HG03095 (cell line): Measurements from ENCODE around the gene LTB4R.

Experiments used
- ATAC-seq: cut with Tn5 transposase; IDR thresholded peaks from one replicate; pipeline ENCODE4 v1.9.1; 2021; ENCODE audit warnings: moderate library complexity; ENCODE audit not compliant: unreplicated experiment

LTB4R gene

DNA sequence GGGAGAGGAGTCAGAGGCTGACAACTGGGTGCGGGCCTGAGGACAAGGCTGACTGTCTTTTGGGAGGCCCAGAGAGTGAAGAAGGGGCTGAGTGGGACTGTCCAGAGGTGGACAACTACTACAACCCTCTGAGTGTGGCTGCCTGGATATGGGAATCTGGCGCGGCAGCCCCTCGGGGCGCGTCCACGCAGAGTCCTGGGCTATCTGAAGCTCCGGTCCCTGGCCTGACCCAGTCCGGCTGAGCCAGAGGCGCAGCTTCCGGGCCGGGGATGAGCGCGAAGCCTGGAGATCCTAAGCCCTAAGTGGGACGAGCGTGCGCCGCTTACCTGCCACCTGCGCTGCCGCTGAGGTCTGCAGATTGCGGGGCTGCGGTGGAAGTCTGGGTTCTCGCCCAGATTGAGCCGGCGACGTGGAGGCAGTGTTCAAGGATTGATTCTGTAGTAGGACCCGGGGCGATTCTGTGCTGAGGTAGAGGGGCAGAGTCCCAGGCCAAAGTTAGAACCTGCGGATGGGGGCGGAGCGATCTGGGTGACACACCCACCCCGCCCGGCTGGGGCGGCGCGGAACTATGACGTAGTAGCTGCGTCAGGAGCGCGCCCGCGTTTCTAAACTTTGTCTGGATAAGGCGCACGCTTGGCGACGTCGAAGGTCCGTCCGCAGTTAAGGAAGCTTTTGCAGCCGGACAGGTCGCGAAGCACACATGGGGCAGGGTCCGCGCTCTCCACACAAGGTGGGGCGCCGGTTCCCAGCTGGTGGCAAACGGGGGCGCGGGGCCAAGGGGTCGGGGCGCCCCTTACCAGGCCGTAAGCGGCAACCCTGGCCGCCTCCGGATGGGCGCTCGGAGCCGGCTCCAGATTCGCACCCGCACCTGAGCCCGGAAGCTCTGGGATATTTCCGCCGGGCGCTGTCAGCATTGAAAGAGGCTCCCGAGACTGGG, 11.8 kb upstream of the LTB4R start, which contains the start of the genes DHRS1 and NOP9:
TSS of gene DHRS1 (minus strand) at position 526 of the 937 bp plus-strand sequence. CDS start 674 bp downstream, outside the sequence.
TSS of gene NOP9 (plus strand) at position 596 of the 937 bp plus-strand sequence. CDS start at position 701, 105 bp downstream.
- ATAC-seq, result peak; percentile 59

DNA sequence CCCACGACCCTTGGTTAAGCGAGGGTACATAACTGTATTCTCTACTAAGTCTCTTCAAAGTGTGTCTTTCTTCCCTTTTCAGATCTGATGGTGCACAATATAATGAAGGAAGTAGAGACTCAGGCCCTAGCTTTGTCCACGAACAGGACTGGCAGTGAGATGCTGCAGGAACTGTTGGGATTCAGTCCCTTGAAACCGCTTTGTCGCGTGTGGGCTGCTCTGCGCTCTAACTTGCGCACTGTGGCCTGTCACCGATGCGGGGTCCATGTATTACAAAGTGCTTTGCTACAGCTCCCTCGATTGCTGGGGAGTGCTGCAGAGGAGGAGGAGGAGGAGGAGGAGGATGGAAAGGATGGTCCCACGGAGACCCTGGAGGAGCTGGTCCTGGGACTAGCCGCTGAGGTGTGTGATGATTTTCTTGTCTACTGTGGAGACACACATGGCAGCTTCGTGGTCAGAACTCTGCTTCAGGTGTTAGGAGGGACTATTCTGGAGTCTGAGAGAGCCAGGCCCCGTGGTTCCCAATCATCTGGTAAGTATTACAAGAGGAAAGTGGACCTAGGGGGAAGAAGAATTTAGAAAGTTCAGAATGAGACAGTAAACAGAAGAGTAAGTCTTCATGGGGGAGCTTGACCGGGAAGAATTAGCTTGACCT, 10.8 kb upstream of the LTB4R start:
- no peak for ATAC-seq

DNA sequence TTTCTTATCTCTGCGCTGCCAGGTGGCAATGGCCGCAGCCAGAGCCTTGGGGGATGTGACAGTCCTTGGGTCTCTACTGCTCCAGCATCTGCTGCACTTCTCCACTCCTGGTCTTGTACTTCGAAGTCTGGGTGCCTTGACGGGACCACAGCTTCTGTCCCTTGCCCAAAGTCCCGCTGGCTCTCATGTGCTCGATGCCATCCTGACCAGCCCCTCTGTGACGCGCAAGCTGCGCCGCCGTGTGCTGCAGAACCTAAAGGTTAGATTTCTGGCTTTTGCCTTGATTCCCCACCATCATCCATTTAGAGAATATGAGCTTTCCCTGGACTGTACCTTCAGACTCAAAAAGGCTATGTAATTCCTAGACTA, 7.3 kb upstream of the LTB4R start:
- ATAC-seq, result no peak

- ATAC-seq, result no peak
Observed at GRCh38 chr14:24307156-24307574, 4.1 kb upstream of the LTB4R start.

DNA sequence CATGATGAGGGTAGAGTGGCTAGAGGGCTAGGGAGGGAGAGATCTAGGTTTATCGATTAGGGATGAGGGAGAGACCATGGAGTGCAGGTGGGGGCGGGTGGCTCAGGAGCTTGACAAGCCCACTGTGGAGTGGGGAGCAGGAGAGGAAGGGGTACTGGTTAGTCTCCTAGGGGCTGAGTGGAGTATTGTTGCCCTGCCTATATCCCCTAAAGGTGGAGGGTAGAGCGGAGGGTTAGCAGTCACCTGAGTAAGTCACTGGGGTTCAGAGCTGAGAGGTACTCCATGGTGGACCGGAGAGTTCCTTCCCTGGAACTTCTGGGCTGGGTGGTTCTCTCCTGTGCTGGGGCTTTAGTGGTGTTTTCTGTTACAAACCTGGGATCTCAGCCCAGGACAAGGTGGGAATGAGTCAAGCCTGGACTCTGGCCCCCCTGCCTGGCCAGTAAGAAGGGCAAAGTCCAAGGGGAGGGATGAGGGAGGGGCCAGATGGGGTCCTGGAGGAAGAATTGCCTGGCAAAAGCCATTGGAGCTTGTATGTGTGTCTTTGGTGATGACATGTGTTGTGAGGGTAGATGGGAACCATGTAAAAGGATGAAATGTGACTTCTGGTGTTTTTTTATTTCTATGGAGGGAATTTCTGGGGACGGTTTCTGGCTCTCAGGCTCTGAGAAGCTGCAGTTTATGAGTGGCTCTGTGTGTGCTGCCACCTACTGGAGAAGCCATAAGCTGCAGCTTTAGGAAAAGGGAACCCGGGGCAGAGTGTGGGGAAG, 3.5 kb upstream of the LTB4R start, which contains the start of gene CIDEB:
TSS of gene CIDEB (minus strand) at position 403 of the 767 bp plus-strand sequence. CDS start at position 284, 119 bp downstream.
- no peak for ATAC-seq

GRCh38 chr14:24308342-24309124, 2.8 kb upstream of the LTB4R start:
- ATAC-seq, result no peak

DNA sequence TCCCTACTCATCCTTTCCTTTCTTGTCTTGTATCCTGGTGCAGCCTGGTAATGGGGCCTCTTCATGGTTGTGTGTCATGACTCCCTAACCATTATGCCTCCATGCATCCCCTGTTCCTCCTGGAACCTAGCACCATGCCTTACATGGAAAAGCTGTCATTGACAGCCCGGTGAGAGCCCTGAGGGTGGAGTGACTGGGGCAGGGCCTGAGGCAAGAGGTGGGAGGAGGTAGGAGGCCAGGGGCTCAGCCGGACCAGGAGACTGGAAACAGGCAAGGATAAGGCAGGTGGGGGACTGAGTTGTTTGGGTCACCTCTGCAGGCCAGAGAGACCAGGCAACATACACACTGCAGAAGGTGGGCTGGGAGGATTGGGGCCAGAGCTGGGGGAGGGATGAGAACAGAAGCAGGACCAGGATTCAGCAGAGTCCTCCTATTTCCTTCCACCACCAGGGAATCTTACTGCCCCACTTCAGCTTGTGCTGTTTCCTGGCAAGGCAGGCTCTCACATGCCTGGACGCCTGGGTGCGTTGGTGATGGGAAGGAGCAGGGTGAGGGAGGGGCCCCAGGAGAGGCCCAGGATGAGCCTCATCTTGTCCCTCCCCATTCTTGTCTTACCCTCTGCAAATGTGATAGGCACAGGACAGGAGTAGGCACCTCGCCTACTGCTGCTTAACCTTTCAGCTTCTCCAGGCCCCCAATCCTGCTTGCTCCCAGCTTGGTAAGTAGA, 1.6 kb upstream of the LTB4R start, which contains the start of gene LTB4R2:
TSS of gene LTB4R2 (plus strand) at position 603 of the 727 bp plus-strand sequence. CDS start 525 bp downstream, outside the sequence.
- ATAC-seq, result no peak

GRCh38 chr14:24310265-24310645, 1.0 kb upstream of the LTB4R start:
- ATAC-seq, result no peak

DNA sequence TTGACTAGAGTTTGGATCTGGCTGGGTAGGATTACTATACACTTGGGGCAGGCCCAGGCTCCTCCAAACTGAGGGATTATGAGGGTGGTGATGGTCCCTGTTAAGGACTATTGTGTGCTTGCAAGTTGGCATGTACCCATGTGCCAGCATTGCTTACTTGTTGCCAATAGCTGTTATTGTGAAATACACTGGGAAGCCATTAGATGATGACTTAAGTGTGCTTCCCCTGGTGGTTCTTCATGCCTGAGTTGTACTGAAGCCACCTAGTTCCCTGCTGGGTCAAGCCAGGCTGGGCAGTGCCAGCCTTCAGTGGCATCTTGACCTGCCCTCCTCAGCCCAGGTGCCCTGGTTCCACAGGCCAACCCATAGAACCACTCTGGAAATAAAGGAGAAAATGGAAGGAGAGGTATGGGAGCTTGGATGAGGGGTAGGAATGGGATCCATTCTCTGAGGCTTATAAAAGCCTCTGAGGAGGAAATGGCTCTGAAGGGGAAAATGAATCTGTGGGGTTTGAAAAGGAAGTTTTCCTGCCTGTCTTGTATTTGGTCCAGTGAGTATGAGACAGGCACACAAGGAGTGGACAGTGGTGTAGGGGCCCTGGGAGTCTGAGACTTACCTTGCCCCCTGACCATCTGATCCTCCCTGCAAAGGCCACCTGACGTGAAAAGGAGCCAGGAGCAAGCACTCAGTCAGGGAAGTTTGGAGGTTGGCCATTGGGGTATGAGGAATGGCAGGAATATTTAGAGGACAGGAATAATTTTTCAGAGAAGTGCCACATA, 724 bp downstream of the LTB4R start:
- ATAC-seq, result no peak

- no peak for ATAC-seq
Observed at GRCh38 chr14:24312736-24313507, 1.6 kb downstream of the LTB4R start.

GRCh38 chr14:24313913-24314312, 2.6 kb downstream of the LTB4R start:
- ATAC-seq, result no peak

DNA sequence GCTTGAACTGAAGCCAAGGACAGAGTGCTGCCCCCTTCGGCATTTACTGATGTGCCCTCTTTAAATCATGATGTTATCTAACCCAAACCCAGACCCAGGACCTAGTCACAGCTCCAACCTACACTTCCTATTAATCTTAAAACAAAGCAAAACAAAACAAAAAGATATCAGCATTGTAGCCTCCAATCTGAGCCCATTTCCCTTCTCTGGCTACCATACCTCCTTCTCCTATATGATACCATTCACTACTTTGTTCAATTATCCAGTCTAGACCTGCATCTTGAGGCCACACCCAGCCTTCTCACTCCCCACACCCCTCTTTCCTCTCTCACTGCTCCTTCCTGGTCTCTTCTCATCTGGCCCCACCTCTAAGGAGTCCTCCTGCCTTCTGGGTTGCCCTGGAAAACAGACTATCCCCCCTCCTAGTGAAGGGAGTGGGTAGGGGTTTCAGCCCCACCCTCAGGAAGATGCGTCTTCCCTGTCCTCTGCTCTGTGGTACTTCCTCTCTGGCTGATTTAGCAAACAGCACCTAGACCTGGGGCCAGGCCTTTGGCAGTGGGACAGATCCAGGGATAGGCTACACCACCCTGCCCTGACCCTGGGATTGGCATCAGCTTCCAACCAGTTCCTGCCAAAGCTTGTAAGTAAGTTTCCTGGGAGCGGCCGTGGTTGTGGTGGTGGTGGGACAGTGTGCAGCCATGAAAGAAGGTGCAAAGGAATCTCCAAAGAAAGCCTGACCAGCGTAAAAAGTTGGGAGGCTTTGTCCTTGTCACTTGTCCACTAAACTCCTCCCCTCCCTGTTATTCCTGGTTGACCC, 3.3 kb downstream of the LTB4R start:
- ATAC-seq, result no peak

GRCh38 chr14:24315243-24315806, 4.0 kb downstream of the LTB4R start:
- ATAC-seq, result no peak

DNA sequence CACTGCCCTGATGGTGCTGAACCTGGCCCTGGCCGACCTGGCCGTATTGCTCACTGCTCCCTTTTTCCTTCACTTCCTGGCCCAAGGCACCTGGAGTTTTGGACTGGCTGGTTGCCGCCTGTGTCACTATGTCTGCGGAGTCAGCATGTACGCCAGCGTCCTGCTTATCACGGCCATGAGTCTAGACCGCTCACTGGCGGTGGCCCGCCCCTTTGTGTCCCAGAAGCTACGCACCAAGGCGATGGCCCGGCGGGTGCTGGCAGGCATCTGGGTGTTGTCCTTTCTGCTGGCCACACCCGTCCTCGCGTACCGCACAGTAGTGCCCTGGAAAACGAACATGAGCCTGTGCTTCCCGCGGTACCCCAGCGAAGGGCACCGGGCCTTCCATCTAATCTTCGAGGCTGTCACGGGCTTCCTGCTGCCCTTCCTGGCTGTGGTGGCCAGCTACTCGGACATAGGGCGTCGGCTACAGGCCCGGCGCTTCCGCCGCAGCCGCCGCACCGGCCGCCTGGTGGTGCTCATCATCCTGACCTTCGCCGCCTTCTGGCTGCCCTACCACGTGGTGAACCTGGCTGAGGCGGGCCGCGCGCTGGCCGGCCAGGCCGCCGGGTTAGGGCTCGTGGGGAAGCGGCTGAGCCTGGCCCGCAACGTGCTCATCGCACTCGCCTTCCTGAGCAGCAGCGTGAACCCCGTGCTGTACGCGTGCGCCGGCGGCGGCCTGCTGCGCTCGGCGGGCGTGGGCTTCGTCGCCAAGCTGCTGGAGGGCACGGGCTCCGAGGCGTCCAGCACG, 4.7 kb downstream of the LTB4R start:
- no peak for ATAC-seq

DNA sequence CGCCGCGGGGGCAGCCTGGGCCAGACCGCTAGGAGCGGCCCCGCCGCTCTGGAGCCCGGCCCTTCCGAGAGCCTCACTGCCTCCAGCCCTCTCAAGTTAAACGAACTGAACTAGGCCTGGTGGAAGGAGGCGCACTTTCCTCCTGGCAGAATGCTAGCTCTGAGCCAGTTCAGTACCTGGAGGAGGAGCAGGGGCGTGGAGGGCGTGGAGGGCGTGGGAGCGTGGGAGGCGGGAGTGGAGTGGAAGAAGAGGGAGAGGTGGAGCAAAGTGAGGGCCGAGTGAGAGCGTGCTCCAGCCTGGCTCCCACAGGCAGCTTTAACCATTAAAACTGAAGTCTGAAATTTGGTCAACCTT, 5.3 kb downstream of the LTB4R start:
- no peak for ATAC-seq
